Measurements from ENCODE around the gene MYO18A.

The MYO18A gene

GRCh38 chr17:29021226-29021625 is 159.0 kb downstream of the MYO18A start:
- no peak for DNase-seq

Data from NCI-H2029 treated with DMSO at 0.1 percent for 48 hours (cell line).